ENCODE data around the gene RIPK4.

Gene RIPK4

GRCh38 chr21:41808846-41809245 is 42.0 kb upstream of the RIPK4 start:
- H3K27ac ChIP-seq = no peak overlapping the region
- TF ChIP-seq ZFX (IDR thresholded peaks at IDR 0.05; ENCODE audit: borderline replicate concordance) (no peak), CTCF (IDR thresholded peaks at IDR 0.05) (no peak)

- TF ChIP-seq CTCF (IDR thresholded peaks at IDR 0.05) (no peak), ZFX (IDR thresholded peaks at IDR 0.05; ENCODE audit: borderline replicate concordance) (no peak)
Observed at GRCh38 chr21:41808094-41808493, 41.2 kb upstream of the RIPK4 start.

GRCh38 chr21:41806773-41807172 is 39.9 kb upstream of the RIPK4 start:
- H3K27ac ChIP-seq = no peak overlapping the region
- TF ChIP-seq ZFX (IDR thresholded peaks at IDR 0.05; ENCODE audit: borderline replicate concordance) (no peak), CTCF (IDR thresholded peaks at IDR 0.05) (no peak)

More at GRCh38 chr21:41808094-41808493, 41.2 kb upstream of the RIPK4 start:
- no peak overlapping the region for H3K27ac ChIP-seq

GRCh38 chr21:41805643-41806042 is 38.8 kb upstream of the RIPK4 start:
- no peak for TF ChIP-seq ZFX (IDR thresholded peaks at IDR 0.05; ENCODE audit: borderline replicate concordance)
- H3K27ac ChIP-seq = no peak overlapping the region

- H3K27ac ChIP-seq = no peak overlapping the region
- TF ChIP-seq ZFX (IDR thresholded peaks at IDR 0.05; ENCODE audit: borderline replicate concordance) = no peak
Observed at GRCh38 chr21:41805038-41805437, 38.2 kb upstream of the RIPK4 start.

GRCh38 chr21:41804381-41804780 is 37.5 kb upstream of the RIPK4 start:
- TF ChIP-seq CTCF (IDR thresholded peaks at IDR 0.05) (no peak), ZFX (IDR thresholded peaks at IDR 0.05; ENCODE audit: borderline replicate concordance) (no peak)
- H3K27ac ChIP-seq = no peak overlapping the region

- H3K27ac ChIP-seq = no peak overlapping the region
- TF ChIP-seq ZFX (IDR thresholded peaks at IDR 0.05; ENCODE audit: borderline replicate concordance) = no peak
Observed at GRCh38 chr21:41803316-41803715, 36.5 kb upstream of the RIPK4 start.

- no peak overlapping the region for H3K27ac ChIP-seq
- no peak for TF ChIP-seq ZFX (IDR thresholded peaks at IDR 0.05; ENCODE audit: borderline replicate concordance)
- no peak for TF ChIP-seq CTCF (IDR thresholded peaks at IDR 0.05)
Observed at GRCh38 chr21:41802684-41803083, 35.8 kb upstream of the RIPK4 start.

- H3K27ac ChIP-seq = no peak overlapping the region
- TF ChIP-seq ZFX (IDR thresholded peaks at IDR 0.05; ENCODE audit: borderline replicate concordance) (no peak), CTCF (IDR thresholded peaks at IDR 0.05) (no peak)
Observed at GRCh38 chr21:41802198-41802584, 35.3 kb upstream of the RIPK4 start.

Data from 22Rv1 (cell line).